ENCODE measurements around the gene FBXW5. TPM values are rescaled to one million over a fixed set of nuclear protein-coding genes. Genes with fewer than 3 reads are reported as not detected.

Gene FBXW5
- total RNA-seq, 1 experiment from 2014 or later = 88.0 TPM

DNA sequence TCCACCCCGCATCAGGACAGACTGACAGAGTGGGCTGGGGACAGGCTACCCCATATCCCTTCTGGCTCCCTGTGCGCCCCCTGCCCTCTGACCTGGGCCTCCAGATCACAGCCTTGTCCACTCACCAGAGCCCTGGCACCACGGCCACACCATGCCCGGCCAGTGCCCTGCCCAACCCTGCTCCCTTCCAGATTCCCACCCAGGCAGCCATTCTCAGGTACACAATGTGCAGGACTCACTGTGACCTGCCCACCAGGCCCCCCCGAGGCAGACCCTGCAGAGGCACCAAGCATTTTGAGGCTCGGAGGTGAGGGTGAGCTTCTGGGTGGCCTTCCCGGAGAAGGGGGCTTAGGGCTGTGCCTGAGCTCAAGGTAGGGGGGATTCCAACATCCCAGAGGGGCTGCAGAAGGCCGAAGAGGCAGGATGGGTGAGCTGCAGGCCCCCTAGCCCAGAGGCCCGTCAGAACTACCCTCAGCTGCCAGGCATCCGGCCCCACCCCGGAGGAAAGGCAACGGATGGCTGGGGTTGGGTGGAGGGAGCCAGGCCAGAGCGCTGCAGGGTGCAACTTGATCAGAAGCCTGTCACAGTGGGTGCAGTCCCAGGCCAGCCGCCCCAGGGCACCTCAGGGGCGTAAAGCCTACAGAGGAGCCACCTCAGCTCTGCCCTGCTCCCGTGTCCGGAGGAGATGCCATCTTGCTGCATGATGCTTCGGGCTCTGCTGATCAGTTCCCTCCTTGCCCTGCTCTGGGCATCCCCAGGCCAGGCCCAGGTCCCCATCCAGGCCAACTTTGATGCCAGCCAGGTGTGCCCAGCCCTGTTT lies 37.9 kb upstream of the FBXW5 start, which contains the start of gene LCNL1:
Gene LCNL1 (plus strand): TSS at position 762 of the 820 bp plus-strand sequence. CDS start 594 bp downstream, outside the sequence.
- no peak within 1 kb of the TSS for H3K27ac ChIP-seq (ENCODE audit: low read depth, low read length)
- no peak for TF ChIP-seq CEBPB (IDR thresholded peaks at IDR 0.05; ENCODE audit: low read depth)
- TF ChIP-seq JUND (IDR thresholded peaks at IDR 0.05) = no peak
- TF ChIP-seq CTCF (IDR thresholded peaks at IDR 0.05 in 2 of 3, conservative IDR thresholded peaks at IDR 0.05 in 1 of 3; ENCODE audit: borderline replicate concordance in 1 of 3, insufficient read depth in 1 of 3, low read depth in 2 of 3, low read length in 2 of 3) = no peak
- no peak for TF ChIP-seq YY1 (IDR thresholded peaks at IDR 0.05; ENCODE audit: extremely low read depth, insufficient replicate concordance, low read depth, low read length)
- TF ChIP-seq, protein P1, sequence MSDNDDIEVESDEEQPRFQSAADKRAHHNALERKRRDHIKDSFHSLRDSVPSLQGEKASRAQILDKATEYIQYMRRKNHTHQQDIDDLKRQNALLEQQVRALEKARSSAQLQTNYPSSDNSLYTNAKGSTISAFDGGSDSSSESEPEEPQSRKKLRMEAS (IDR thresholded peaks at IDR 0.05) = no peak
- no peak for TF ChIP-seq POLR2A (IDR thresholded peaks at IDR 0.05; ENCODE audit: borderline replicate concordance, extremely low read depth, insufficient read depth, insufficient read length)
- no peak for TF ChIP-seq SIN3A (IDR thresholded peaks at IDR 0.05; ENCODE audit: low read depth)
- TF ChIP-seq EZH2 (IDR thresholded peaks at IDR 0.05) = no peak
- CTCF ChIA-PET = no interaction called here
- H3K4me3 ChIP-seq (replicated peaks in 1 of 2; ENCODE audit: low read depth in 1 of 2, low read length in 2 of 2) = no peak within 1 kb of the TSS
- H3K4me2 ChIP-seq (ENCODE audit: low read length) = no peak within 1 kb of the TSS
- H3K36me3 ChIP-seq (ENCODE audit: control insufficient read depth in 1 of 2, insufficient read depth in 2 of 2, low read length in 2 of 2) = no peaks in the 10 kb centered on the region
- POLR2A ChIA-PET = interaction anchor here (1.0 to 1.3 kb wide), 2 partner anchors 9 to 104 kb away, joined by 3 read pairs; no protein-coding TSS in a partner anchor
- RAD21 ChIA-PET (ENCODE audit: low non-redundant PET in 1 of 2, low total read pairs in 2 of 2, uncharacterized antibody in 2 of 2, unreplicated experiment in 2 of 2) = no interaction called here
- H3K27me3 ChIP-seq (ENCODE audit: insufficient read depth, low read length) = no peaks in the 10 kb centered on the region
- no peak within 1 kb of the TSS for H2AFZ ChIP-seq (ENCODE audit: low read depth, low read length, poor library complexity, severe bottlenecking)
- H3K9ac ChIP-seq (ENCODE audit: low read length) = no peak within 1 kb of the TSS
- intact Hi-C loops (cut with micrococcal nuclease) = no loop called here
- H3K79me2 ChIP-seq (ENCODE audit: insufficient read depth, low read length) = no peaks in the 10 kb centered on the region
- DNase-seq (ENCODE audit: low read depth, low spot score) (no peak), ATAC-seq (no peak)
- no peaks in the 10 kb centered on the region for H3K9me3 ChIP-seq (ENCODE audit: control insufficient read depth in 1 of 2, insufficient read depth in 1 of 2, low read depth in 1 of 2, low read length in 2 of 2)
- H3K9me2 ChIP-seq (ENCODE audit: insufficient read depth) = no peaks in the 10 kb centered on the region
- no peaks in the 10 kb centered on the region for H4K20me1 ChIP-seq (ENCODE audit: insufficient read depth)
- peaks cover 0 to 13% of the 10 kb centered on the region in 2 experiments; a peak in 2 of 4 replicates for H3K4me1 ChIP-seq (ENCODE audit: control insufficient read depth in 1 of 2, insufficient read depth in 2 of 2, low read length in 2 of 2)
- no TSS peak for BruUV-seq (replicated peaks)

Measured in HCT116 (cell line).